D721Med (cell line): ENCODE measurements around the gene CDC42BPB.

ENCODE experiments used
- DNase-seq: peaks from one replicate; pipeline ENCODE4 v3.0.0; 2011; ENCODE audit warnings: low spot score; ENCODE audit not compliant: insufficient read length
- FAIRE-seq: peaks from 2 replicates; lab custom pipeline; 2011; peaks lifted over from hg19 to GRCh38; lab: Jason Lieb, UNC
- CTCF ChIP-seq: IDR thresholded peaks from 2 replicates; pipeline ENCODE4 v1.5.1; 2012; ENCODE audit warnings: mild to moderate bottlenecking, control low read depth; ENCODE audit not compliant: insufficient read depth; ENCODE audit errors: missing control alignments

CDC42BPB gene

GRCh38 chr14:102891556-102891955 lies 165.8 kb downstream of the CDC42BPB start:
- no peak for FAIRE-seq
- no peak for DNase-seq
- no peak for TF ChIP-seq CTCF

- DNase-seq: no peak
- FAIRE-seq: no peak
- TF ChIP-seq CTCF: no peak
These were observed 166.2 kb downstream of the CDC42BPB start for GRCh38 chr14:102891111-102891510.

- no peak for DNase-seq
- no peak for TF ChIP-seq CTCF
- no peak for FAIRE-seq
These were observed 167.7 kb downstream of the CDC42BPB start for GRCh38 chr14:102889615-102890014.

- TF ChIP-seq CTCF: no peak
- no peak for FAIRE-seq
- no peak for DNase-seq
These were observed 168.6 kb downstream of the CDC42BPB start for GRCh38 chr14:102888748-102889147.

- DNase-seq (no peak), FAIRE-seq (no peak)
- no peak for TF ChIP-seq CTCF
These were observed 171.5 kb downstream of the CDC42BPB start for GRCh38 chr14:102885737-102886447.

- TF ChIP-seq CTCF: no peak
- FAIRE-seq (no peak), DNase-seq (no peak)
These were observed 173.8 kb downstream of the CDC42BPB start for GRCh38 chr14:102883554-102883953.

GRCh38 chr14:102883089-102883541 lies 174.2 kb downstream of the CDC42BPB start:
- FAIRE-seq: no peak

More at GRCh38 chr14:102883089-102883541, 174.2 kb downstream of the CDC42BPB start:
- DNase-seq: no peak
- TF ChIP-seq CTCF: no peak
